Activated T-cell treated with anti-CD3 and anti-CD28 coated beads, Interleukin-2, amount 50 U/mL, for 72 hours (primary cell): ENCODE measurements around the gene GRIK5. TPM values are rescaled to one million over a fixed set of nuclear protein-coding genes. Genes with fewer than 3 reads are reported as not detected.
"Not testable (repeated sequence)": the region's sequence is repeated elsewhere in the genome, so short reads cannot be mapped to it uniquely, and the experiment has no call there.

Experiments
- ATAC-seq, 2 donors: fragments of 150-1000 bp; cut with Tn5 transposase; replicated peaks in 1 of 2; 2 replicates each; pipeline ENCODE4 v1.10.0; 2021; ENCODE audit warnings: moderate library complexity in 2 of 2, mild to moderate bottlenecking in 1 of 2
- DNase-seq, 2 donors: peaks; one replicate each; pipeline ENCODE4 v3.0.0; 2021 to 2022; ENCODE audit warnings: mixed read lengths in 1 of 2
- H3K27ac Mint-ChIP-seq: one replicate; pipeline ENCODE4 v1.8.0; 2022; ENCODE audit warnings: mild to moderate bottlenecking, moderate library complexity, mixed read lengths
- H3K27me3 Mint-ChIP-seq: one replicate; pipeline ENCODE4 v1.8.0; 2022; ENCODE audit warnings: low read depth, mixed read lengths
- H3K36me3 Mint-ChIP-seq, 2 donors: one replicate each; pipeline ENCODE4 v1.8.0; 2022; ENCODE audit warnings: mixed read lengths in 2 of 2, mild to moderate bottlenecking in 1 of 2; ENCODE audit not compliant: insufficient read depth in 2 of 2
- H3K4me1 Mint-ChIP-seq: one replicate; pipeline ENCODE4 v1.8.0; 2022; ENCODE audit warnings: low read depth, mixed read lengths
- H3K4me3 Mint-ChIP-seq, 2 donors: one replicate each; pipeline ENCODE4 v1.8.0; 2022; ENCODE audit warnings: mild to moderate bottlenecking in 2 of 2, mixed read lengths in 2 of 2, moderate library complexity in 2 of 2
- H3K9me3 Mint-ChIP-seq, 2 donors: one replicate each; pipeline ENCODE4 v1.8.0; 2022; ENCODE audit warnings: mixed read lengths in 2 of 2
- total RNA-seq, 2 donors: library from RNA; stranded (reverse); gene quantifications; one replicate each; pipeline ENCODE4 v1.2.3, GENCODE V29; 2022

Gene GRIK5
- total RNA-seq, 2 donors from 2014 or later = 1.1 to 3.8 TPM

DNA sequence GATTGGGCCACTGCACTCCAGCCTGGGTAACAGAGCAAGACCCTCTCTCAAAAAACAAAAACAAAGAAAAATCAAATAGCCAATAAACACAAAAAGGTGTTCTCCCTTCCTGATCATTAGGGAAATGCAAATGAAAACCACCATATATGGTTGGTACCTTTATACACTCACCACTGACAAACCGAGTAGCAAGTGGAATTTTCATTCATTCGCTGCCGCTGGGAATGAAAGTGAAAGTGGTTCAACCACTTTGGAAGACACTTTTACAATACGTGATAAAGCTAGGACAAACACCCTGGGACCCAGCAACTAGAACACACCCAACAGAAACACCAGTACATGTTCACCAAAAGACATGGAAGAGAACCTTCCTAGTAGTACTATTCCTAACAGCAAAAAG, 21.0 kb downstream of the GRIK5 start:
- ATAC-seq (no peak), DNase-seq (no peak)
- H3K27ac Mint-ChIP-seq = no peak overlapping the region
- no peaks in the 10 kb centered on the region for H3K27me3 Mint-ChIP-seq
- H3K4me1 Mint-ChIP-seq = peaks cover 25% of the 10 kb centered on the region
- no peaks in the 10 kb centered on the region for H3K9me3 Mint-ChIP-seq
- H3K4me3 Mint-ChIP-seq = peak overlapping the region; percentile 28 to 33
- no peaks in the 10 kb centered on the region for H3K36me3 Mint-ChIP-seq

DNA sequence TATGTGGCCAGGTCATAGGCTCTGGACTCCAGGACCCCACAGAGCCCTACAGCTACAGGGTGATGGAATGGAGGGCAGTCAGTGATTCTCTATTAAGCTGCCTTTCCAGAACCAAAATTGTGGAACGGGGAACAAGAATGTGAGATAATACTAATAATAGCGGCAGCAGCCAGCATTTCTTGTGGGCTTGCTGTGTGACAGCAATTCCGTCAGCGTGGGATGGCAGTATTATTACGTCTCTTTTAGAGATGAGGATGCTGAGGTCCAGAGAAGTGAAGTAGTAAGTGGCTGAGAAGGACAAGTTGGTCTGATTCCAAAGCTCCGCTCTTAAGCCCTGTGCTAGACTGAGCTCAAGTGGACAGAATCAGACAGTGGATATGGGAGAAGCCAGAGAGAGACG, 24.4 kb downstream of the GRIK5 start:
- Mint-ChIP-seq H3K4me3 (no peak overlapping the region), H3K27ac (no peak overlapping the region), H3K27me3 (no peaks in the 10 kb centered on the region), H3K4me1 (peaks cover 10% of the 10 kb centered on the region), H3K9me3 (no peaks in the 10 kb centered on the region), H3K36me3 (no peaks in the 10 kb centered on the region)
- DNase-seq = no peak
- ATAC-seq = no peak

DNA sequence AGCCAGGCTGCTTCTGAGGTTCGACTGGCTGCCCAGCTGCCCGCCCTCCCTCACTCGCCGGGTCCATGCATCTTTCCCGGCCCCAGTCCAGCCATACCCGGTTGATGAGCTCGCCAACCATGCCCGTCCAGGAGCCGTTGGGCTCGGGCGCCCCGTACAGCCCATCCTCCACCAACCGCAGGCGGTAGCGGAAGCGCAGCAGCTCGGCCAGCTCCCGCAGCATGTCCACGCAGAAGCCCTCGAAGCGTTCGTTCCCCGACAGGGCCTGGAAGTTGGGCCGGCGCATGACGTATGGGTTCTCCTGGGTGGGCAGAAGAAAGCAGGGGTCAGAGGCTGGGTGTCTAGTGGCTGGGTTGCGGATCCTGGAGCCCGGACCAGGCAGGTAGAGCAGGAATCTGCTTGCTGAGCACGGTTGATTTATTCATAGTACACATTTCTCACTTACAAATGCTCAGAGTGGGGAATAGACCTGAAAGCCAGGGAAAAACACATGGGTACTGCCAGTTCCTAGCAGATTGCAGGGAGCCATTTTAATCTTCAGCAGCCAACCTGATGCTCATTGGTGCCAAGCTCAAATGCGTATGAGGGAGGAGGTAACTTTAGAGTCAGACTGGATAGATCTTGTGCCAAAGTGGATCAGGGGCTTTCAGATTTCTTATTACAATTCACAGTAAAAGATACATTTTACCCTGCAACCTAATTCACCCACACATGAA, 27.4 kb downstream of the GRIK5 start:
- H3K27ac Mint-ChIP-seq = no peak overlapping the region
- H3K36me3 Mint-ChIP-seq = no peaks in the 10 kb centered on the region
- no peak for DNase-seq
- no peak overlapping the region for H3K4me3 Mint-ChIP-seq
- no peaks in the 10 kb centered on the region for H3K27me3 Mint-ChIP-seq
- H3K9me3 Mint-ChIP-seq = no peaks in the 10 kb centered on the region
- no peak for ATAC-seq
- H3K4me1 Mint-ChIP-seq = no peaks in the 10 kb centered on the region

DNA sequence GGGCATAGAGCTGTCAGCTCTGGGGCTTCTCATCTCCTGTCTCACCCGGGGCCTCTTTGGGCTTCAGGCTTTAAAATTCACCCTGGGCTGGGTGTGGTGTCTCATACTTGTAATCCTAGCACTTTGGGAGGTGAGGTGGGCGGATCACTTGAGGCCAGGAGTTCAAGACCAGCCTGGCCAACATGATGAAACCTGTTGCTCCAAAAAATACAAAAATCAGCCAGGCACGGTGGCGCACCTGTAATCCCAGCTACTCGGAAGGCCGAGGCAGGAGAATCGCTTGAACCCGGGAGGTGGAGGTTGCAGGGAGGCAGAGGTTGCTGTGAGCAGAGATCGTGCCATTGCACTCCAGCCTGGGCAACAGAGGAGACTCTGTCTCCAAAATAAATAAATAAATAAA, 29.5 kb downstream of the GRIK5 start:
- not testable (repeated sequence) for ATAC-seq, H3K27me3 Mint-ChIP-seq, H3K4me1 Mint-ChIP-seq, H3K9me3 Mint-ChIP-seq, H3K36me3 Mint-ChIP-seq, H3K4me3 Mint-ChIP-seq, H3K27ac Mint-ChIP-seq, DNase-seq

DNA sequence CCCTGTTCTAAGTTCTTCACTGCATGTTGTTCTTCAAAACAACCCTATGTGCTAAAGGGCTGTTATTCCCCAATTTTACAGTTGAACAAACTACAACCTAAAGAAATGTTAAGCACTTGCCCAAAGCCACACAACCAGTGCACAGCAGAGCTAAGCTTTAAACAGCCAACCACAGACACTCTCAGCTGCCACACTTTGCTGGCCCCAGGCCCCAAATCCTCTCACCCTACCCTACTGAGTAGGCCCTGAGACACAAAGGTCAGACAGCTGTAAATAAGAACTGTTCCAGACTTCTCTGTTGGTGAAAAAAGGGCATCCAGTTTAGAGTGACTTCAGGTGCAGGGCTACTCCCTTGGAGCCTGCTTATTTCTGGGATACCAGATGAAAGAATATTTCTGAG, 30.0 kb downstream of the GRIK5 start:
- DNase-seq = no peak
- H3K27me3 Mint-ChIP-seq = no peaks in the 10 kb centered on the region
- H3K4me3 Mint-ChIP-seq = no peak overlapping the region
- H3K9me3 Mint-ChIP-seq = no peaks in the 10 kb centered on the region
- no peaks in the 10 kb centered on the region for H3K4me1 Mint-ChIP-seq
- no peak for ATAC-seq
- H3K36me3 Mint-ChIP-seq = no peaks in the 10 kb centered on the region
- H3K27ac Mint-ChIP-seq = no peak overlapping the region

DNA sequence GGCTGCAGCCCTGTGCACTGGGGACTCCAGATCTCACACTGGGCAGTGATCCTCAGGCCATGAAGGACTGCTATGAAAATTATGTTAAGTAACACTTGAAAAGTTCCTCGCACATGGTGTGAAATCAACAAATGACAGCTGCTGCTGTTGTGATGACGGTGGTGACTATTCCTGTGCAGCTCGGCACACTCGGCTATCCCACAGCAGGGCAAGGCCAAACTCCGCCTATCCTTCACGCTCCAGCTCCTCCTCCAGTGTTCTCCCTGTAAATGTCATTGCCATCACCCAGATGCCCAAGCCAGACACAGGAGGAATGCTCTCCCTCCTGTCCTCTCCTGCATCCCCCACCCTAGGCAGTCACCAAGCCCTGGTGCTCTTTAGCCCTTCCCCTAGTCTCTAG, 31.3 kb downstream of the GRIK5 start:
- no peak overlapping the region for H3K27ac Mint-ChIP-seq
- H3K4me3 Mint-ChIP-seq = no peak overlapping the region
- no peaks in the 10 kb centered on the region for H3K36me3 Mint-ChIP-seq
- no peaks in the 10 kb centered on the region for H3K4me1 Mint-ChIP-seq
- DNase-seq = no peak
- H3K9me3 Mint-ChIP-seq = no peaks in the 10 kb centered on the region
- H3K27me3 Mint-ChIP-seq = no peaks in the 10 kb centered on the region
- ATAC-seq = no peak

DNA sequence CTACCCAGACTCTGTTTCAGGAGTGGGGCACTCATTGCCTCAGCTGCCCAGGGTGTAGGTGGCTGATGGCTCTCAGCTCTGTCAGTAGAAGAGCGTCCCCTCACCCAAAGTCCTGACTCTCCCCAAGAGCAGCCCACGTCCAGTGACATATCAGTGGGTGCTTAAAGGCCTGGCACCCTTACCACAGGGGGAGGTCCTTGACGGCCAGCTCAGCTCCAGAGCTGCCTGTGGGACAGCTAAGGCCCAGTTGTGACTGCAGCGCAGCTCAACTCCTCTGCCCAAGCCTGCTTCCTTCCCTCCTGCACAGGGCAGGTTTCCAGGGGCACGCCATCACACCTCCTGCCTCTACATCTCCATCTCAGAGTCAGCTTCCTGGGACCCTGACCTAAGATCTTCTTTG, 32.4 kb downstream of the GRIK5 start:
- Mint-ChIP-seq H3K4me3 (no peak overlapping the region), H3K27me3 (no peaks in the 10 kb centered on the region), H3K27ac (no peak overlapping the region), H3K4me1 (no peaks in the 10 kb centered on the region), H3K9me3 (no peaks in the 10 kb centered on the region), H3K36me3 (no peaks in the 10 kb centered on the region)
- ATAC-seq (no peak), DNase-seq (no peak)

DNA sequence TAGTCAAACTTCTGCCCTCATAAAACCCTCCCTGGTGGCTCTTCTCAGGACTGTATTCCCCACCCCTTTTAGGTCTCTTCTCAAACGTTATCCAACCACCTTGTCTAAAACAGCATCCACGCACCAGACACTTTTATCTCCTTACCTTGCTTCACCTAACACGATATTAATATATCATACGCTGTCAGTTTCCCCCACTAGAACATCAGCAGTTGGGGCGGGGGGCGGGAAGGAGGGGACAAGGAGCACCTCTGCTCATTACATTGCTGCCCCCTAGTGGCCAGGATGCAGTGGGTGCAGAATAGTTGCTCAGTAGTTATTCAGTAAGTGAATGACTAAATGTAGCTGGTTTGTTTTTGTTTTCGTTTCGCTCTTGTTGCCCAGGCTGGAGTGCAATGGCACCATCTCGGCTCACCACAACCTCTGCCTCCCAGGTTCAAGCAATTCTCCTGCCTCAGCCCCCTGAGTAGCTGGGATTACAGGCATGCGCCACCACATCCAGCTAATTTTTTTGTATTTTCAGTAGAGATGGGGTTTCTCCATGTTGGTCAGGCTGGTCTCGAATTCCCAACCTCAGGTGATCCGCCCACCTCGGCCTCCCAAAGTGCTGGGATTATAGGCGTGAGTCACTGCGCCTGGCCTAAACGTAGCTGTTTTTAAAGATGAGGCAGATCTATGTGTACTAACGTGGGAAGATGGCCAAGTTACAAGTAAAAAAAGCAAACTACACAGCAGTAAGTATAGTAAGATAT, 35.2 kb downstream of the GRIK5 start:
- DNase-seq (peak; percentile 74 to 80), ATAC-seq (peak; percentile 96 to 98)
- H3K27ac Mint-ChIP-seq = peak overlapping the region; percentile 19
- H3K36me3 Mint-ChIP-seq, H3K27me3 Mint-ChIP-seq, H3K9me3 Mint-ChIP-seq, H3K4me1 Mint-ChIP-seq: not testable (repeated sequence)
- peak overlapping the region; percentile 24 to 67 for H3K4me3 Mint-ChIP-seq

DNA sequence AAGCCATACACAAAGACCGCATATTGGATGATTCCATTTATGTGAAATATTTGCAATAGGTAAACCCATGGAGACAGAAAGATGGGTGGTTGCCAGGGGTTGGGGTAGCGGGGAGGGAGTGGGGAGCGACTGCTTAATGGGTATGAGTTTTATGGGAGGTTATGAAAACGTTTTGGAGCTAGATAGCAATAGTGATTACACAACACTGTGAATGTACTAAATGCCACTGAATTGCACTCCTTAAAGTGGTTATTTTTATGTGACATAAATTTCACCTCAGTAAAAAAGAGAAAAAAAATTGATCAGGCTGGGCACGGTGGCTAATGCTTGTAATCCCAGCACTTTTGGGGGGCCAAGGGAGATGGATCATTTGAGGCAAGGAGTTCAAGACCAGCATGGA, 36.6 kb downstream of the GRIK5 start:
- no peaks in the 10 kb centered on the region for H3K36me3 Mint-ChIP-seq
- H3K27ac Mint-ChIP-seq = no peak overlapping the region
- H3K9me3 Mint-ChIP-seq = no peaks in the 10 kb centered on the region
- no peak overlapping the region for H3K4me3 Mint-ChIP-seq
- H3K27me3 Mint-ChIP-seq = no peaks in the 10 kb centered on the region
- no peaks in the 10 kb centered on the region for H3K4me1 Mint-ChIP-seq
- no peak for ATAC-seq
- no peak for DNase-seq

DNA sequence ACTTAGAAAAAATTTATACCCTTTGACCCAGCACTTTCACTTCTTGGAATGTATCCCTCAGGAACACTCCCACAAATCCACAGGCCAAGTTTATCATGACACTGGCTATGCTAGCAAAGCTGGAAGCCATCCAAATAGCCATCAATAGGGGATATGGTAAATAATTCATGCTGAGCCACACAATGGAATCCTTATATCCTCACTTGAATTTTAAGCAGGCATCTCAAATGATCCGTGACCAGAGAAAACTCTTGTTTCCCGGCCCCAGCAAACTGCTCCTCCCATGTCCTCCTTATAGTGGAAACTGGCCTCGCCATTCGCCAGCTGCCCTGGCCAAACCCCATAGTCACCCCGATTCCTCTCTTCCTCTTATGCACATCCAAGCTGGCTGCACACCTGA, 37.6 kb downstream of the GRIK5 start:
- Mint-ChIP-seq H3K4me1 (no peaks in the 10 kb centered on the region), H3K36me3 (no peaks in the 10 kb centered on the region), H3K9me3 (no peaks in the 10 kb centered on the region), H3K27ac (no peak overlapping the region), H3K27me3 (no peaks in the 10 kb centered on the region), H3K4me3 (no peak overlapping the region)
- DNase-seq (no peak), ATAC-seq (no peak)

DNA sequence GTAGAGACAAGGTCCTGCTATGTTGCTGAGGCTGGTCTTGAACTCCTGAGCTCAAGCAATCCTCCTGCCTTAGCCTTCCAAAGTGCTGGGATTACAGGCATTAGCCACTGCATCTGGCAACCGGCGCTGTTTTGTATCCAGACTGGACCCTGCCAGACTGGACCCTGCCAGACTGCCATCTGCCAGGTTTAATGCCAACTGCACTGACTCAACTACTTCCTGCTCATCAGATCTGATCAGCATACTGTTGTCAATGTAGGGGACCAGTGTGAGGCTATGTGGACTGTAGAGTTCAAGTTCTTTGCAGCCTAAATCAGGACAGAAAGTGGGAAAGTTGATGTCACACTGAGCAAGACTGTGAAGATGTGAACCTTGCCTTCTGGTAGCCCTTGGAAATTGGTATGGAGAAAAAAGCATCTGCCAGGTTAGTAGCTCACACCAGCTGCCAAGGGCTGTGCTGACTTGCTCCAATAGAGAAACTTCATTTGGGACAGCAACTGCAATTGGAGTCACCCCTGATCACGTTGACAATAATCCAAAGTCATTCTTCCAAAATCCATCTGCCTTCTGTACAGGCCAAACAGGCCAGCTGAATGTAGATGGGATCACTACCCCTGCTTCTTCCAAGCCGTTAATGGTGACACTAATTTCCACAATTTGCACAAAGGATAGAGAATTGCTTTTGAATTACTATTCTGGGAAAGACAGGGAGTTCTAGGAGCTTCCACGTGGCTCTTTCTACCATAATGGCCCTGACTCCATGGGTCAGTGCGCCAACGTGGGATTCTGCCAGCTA, 39.2 kb downstream of the GRIK5 start:
- no peaks in the 10 kb centered on the region for H3K9me3 Mint-ChIP-seq
- no peak overlapping the region for H3K27ac Mint-ChIP-seq
- H3K4me3 Mint-ChIP-seq = no peak overlapping the region
- ATAC-seq = no peak
- no peaks in the 10 kb centered on the region for H3K4me1 Mint-ChIP-seq
- no peak for DNase-seq
- H3K27me3 Mint-ChIP-seq = no peaks in the 10 kb centered on the region
- no peaks in the 10 kb centered on the region for H3K36me3 Mint-ChIP-seq

DNA sequence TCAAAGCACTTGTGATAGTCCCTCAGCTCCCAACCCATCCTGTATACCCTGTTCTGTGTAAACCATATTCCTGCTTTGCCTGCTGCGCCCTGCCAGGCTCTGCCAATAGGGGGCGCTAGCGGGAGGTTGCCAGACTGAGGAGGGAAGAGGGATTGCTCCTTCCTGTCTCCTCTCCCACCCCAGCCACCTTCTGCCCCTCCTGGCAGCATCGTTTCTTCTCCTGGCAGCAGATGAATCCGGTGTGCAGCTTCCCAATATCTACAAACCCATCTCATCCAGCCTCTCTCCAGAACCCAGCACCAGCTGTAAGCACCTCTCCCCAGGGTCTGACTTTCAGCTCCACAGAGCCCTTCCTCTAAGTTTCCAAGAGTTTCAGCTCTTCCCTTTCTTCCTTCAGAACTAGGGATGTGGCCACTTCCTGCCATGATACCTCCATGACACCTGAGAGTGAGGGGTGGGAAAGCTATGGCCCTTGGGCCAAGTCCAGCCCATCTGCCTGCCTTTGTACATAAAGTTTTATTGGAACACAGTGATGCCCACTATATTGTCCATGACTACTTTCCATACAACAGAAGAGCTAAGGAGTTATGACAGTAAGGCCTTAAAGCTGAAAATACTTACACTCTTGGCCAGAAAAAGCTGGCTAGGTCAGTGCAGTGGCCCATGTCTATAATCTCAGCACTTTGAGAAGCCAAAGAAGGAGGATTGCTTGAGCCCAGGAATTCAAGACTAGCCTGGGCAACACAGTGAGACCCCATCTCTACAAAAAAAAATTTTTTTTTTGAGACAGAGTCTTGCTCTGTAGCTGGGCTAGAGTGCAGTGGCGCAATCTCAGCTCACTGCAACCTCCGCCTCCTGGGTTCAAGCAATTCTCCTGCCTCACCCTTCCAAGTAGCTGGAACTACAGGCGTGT, 41.4 kb downstream of the GRIK5 start:
- Mint-ChIP-seq H3K27ac (no peak overlapping the region), H3K9me3 (no peaks in the 10 kb centered on the region), H3K36me3 (no peaks in the 10 kb centered on the region), H3K4me3 (no peak overlapping the region), H3K4me1 (no peaks in the 10 kb centered on the region), H3K27me3 (no peaks in the 10 kb centered on the region)
- DNase-seq (peak; percentile 40 to 65), ATAC-seq (no peak)
